GM23338 (cell line): Measurements from ENCODE around the gene DPF3. TPM values are rescaled to one million over a fixed set of nuclear protein-coding genes. Genes with fewer than 3 reads are reported as not detected.

Experiments
- ATAC-seq: fragments of 200-7000 bp; cut with Tn5 transposase; 3 replicates; pipeline ENCODE4 v1.9.1; 2020
- DNase-seq: peaks from one replicate; pipeline ENCODE4 v3.0.0-alpha.2; 2015; ENCODE audit warnings: low spot score
- H2AFZ ChIP-seq: fragments of 200-600 bp; sonication (generic); 2 replicates; pipeline ENCODE4 v1.8.0; 2016; ENCODE audit warnings: antibody characterized with exemption, mild to moderate bottlenecking, moderate library complexity
- H3F3A ChIP-seq: fragments of 200-600 bp; sonication (generic); replicated peaks from 2 replicates; pipeline ENCODE4 v1.8.0; 2017; ENCODE audit warnings: antibody characterized with exemption, mixed run types, low read depth
- H3K27ac ChIP-seq: fragments of 200-600 bp; sonication (generic); 2 replicates; pipeline ENCODE4 v1.6.1; 2016; ENCODE audit warnings: low read depth
- H3K27me3 ChIP-seq: fragments of 200-600 bp; sonication (generic); 2 replicates; pipeline ENCODE4 v1.8.0; 2016; ENCODE audit warnings: mild to moderate bottlenecking, mixed run types, moderate library complexity; ENCODE audit not compliant: insufficient read depth
- H3K36me3 ChIP-seq: fragments of 200-600 bp; sonication (generic); 2 replicates; pipeline ENCODE4 v1.8.0; 2016; ENCODE audit warnings: mild to moderate bottlenecking; ENCODE audit not compliant: insufficient read depth
- H3K4me1 ChIP-seq: fragments of 200-600 bp; sonication (generic); 2 replicates; pipeline ENCODE4 v1.8.0; 2016; ENCODE audit warnings: mild to moderate bottlenecking, moderate library complexity; ENCODE audit not compliant: insufficient read depth
- H3K4me2 ChIP-seq: fragments of 200-600 bp; sonication (generic); 2 replicates; pipeline ENCODE4 v1.7.1; 2017; ENCODE audit warnings: mixed run types
- H3K4me3 ChIP-seq: fragments of 200-600 bp; sonication (generic); 2 replicates; pipeline ENCODE4 v1.6.1; 2016; ENCODE audit warnings: mixed run types
- H3K79me2 ChIP-seq: fragments of 200-600 bp; sonication (generic); replicated peaks from 2 replicates; pipeline ENCODE4 v1.8.0; 2017; ENCODE audit warnings: mild to moderate bottlenecking; ENCODE audit not compliant: insufficient read depth
- H3K9me2 ChIP-seq: fragments of 200-600 bp; sonication (generic); 2 replicates; pipeline ENCODE4 v1.8.0; 2017; ENCODE audit not compliant: insufficient read depth
- H4K20me1 ChIP-seq: fragments of 200-600 bp; sonication (generic); replicated peaks from 2 replicates; pipeline ENCODE4 v1.8.0; 2017; ENCODE audit warnings: mild to moderate bottlenecking; ENCODE audit not compliant: insufficient read depth
- H3K27ac Mint-ChIP-seq: 2 replicates; pipeline ENCODE4 v1.8.0; 2020; ENCODE audit warnings: inconsistent platforms, mild to moderate bottlenecking, moderate library complexity, mixed read lengths
- H3K27me3 Mint-ChIP-seq: 3 replicates; pipeline ENCODE4 v1.8.0; 2022; ENCODE audit warnings: low read depth, mild to moderate bottlenecking, moderate library complexity, mixed read lengths, inconsistent platforms; ENCODE audit not compliant: insufficient read depth, poor library complexity
- H3K36me3 Mint-ChIP-seq: 3 replicates; pipeline ENCODE4 v1.8.0; 2021; ENCODE audit warnings: low read depth, mild to moderate bottlenecking, inconsistent platforms, moderate library complexity, mixed read lengths
- H3K4me1 Mint-ChIP-seq: 3 replicates; pipeline ENCODE4 v1.8.0; 2020; ENCODE audit warnings: mild to moderate bottlenecking, inconsistent platforms, mixed read lengths
- H3K4me3 Mint-ChIP-seq: 3 replicates; pipeline ENCODE4 v1.8.0; 2021; ENCODE audit warnings: moderate library complexity, mild to moderate bottlenecking, inconsistent platforms, mixed read lengths
- H3K9me3 Mint-ChIP-seq: 3 replicates; pipeline ENCODE4 v1.8.0; 2020; ENCODE audit warnings: moderate library complexity, mild to moderate bottlenecking, inconsistent platforms, mixed read lengths
- CREB1 ChIP-seq: fragments of 250-450 bp; sonication (Bioruptor Pico); IDR thresholded peaks from 2 replicates; pipeline ENCODE4 v1.5.0; 2020; ENCODE audit warnings: low read depth, mild to moderate bottlenecking, moderate library complexity
- EZH2phosphoT487 ChIP-seq: fragments of 200-600 bp; sonication (generic); IDR thresholded peaks from one replicate; pipeline ENCODE4 v1.8.1; 2018; ENCODE audit warnings: antibody characterized with exemption; ENCODE audit not compliant: unreplicated experiment
- JUNB ChIP-seq: IDR thresholded peaks from one replicate; pipeline ENCODE4 v1.6.1; 2016; ENCODE audit warnings: antibody characterized with exemption; ENCODE audit not compliant: unreplicated experiment
- NANOG ChIP-seq: IDR thresholded peaks from 2 replicates; pipeline ENCODE4 v1.6.1; 2016; ENCODE audit warnings: antibody characterized with exemption, borderline replicate concordance
- POLR2AphosphoS5 ChIP-seq: IDR thresholded peaks from 2 replicates; pipeline ENCODE4 v1.6.1; 2016; ENCODE audit warnings: antibody characterized with exemption, low read depth
- ZNF331 ChIP-seq: fragments of 250-450 bp; sonication (Bioruptor Pico); IDR thresholded peaks from 2 replicates; pipeline ENCODE4 v1.5.0; 2020; ENCODE audit warnings: low read depth, mild to moderate bottlenecking, moderate library complexity
- polyA plus RNA-seq: library from polyadenylated mRNA; unstranded; fragments of >200 nt; fragmentation: Nextera tagmentation; extraction: Ambion mirVana; gene quantifications from 2 replicates; pipeline ENCODE4 v1.2.1, GENCODE V29; 2016
- total RNA-seq: library from RNA; depleted of rRNA; stranded (reverse); fragments of >200 nt; shearing (Covaris generic); gene quantifications from 2 replicates; pipeline ENCODE4 v1.2.3, GENCODE V29; 2014
- TF ChIP-seq, protein P1 (sequence below): fragments of 250-450 bp; sonication (Bioruptor Pico); IDR thresholded peaks from 2 replicates; pipeline ENCODE4 v1.5.0; 2020; ENCODE audit warnings: mild to moderate bottlenecking, moderate library complexity

DPF3 gene
- total and polyA plus RNA-seq, 2 experiments from 2014 or later: 0.18 to 1.0 TPM

DNA sequence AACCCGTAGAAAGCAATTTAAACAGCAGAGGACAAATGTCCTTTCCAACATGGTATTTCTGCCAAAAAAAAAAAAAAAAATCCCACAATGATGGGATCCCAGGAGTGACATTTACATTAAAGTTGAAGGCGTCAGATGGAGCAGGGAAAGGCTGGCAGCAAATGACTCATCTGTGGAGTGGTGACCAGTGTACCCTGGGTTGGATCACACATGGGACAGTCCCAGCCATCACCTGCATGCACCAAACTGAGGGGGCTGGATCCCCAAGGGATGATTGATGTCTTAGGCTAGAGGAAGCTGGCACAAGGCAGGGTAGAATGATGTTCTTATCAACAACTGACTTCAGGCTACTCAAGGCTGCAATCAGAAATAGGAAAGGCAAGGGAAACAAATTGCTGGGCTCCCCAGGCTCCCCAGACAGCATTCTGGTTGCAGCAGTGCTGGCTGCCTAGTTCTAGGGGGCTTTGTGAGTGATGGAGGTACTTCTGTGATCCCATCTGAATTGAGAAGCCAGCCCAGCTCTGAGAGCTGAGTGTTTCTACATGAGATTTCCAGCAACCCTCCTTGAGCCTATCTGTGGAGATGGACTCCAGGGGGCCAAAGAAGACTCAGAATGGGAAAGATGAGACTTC, 117.9 kb downstream of the DPF3 start:
- no peaks in the 10 kb centered on the region for H3F3A ChIP-seq
- no peak overlapping the region for H2AFZ ChIP-seq
- no peaks in the 10 kb centered on the region for H4K20me1 ChIP-seq
- no peak overlapping the region for H3K4me3 Mint-ChIP-seq
- no peak overlapping the region for H3K27ac ChIP-seq
- peaks cover 8% of the 10 kb centered on the region for H3K9me3 Mint-ChIP-seq
- ATAC-seq: no peak
- H3K9me2 ChIP-seq: 0 out of 2 replicates have a peak, but pooled peaks cover 2% of the 10 kb centered on the region
- no peaks in the 10 kb centered on the region for H3K4me1 ChIP-seq
- H3K27me3 Mint-ChIP-seq: peaks cover 7% of the 10 kb centered on the region
- H3K4me1 Mint-ChIP-seq: peaks cover 8% of the 10 kb centered on the region
- H3K79me2 ChIP-seq: no peaks in the 10 kb centered on the region
- no peak overlapping the region for H3K4me2 ChIP-seq
- no peak for TF ChIP-seq NANOG
- TF ChIP-seq EZH2phosphoT487: no peak
- no peak for DNase-seq
- H3K27me3 ChIP-seq: no peaks in the 10 kb centered on the region
- H3K4me3 ChIP-seq: no peak overlapping the region
- peaks cover 5% of the 10 kb centered on the region for H3K36me3 Mint-ChIP-seq
- H3K36me3 ChIP-seq: no peaks in the 10 kb centered on the region
- no peak overlapping the region for H3K27ac Mint-ChIP-seq

DNA sequence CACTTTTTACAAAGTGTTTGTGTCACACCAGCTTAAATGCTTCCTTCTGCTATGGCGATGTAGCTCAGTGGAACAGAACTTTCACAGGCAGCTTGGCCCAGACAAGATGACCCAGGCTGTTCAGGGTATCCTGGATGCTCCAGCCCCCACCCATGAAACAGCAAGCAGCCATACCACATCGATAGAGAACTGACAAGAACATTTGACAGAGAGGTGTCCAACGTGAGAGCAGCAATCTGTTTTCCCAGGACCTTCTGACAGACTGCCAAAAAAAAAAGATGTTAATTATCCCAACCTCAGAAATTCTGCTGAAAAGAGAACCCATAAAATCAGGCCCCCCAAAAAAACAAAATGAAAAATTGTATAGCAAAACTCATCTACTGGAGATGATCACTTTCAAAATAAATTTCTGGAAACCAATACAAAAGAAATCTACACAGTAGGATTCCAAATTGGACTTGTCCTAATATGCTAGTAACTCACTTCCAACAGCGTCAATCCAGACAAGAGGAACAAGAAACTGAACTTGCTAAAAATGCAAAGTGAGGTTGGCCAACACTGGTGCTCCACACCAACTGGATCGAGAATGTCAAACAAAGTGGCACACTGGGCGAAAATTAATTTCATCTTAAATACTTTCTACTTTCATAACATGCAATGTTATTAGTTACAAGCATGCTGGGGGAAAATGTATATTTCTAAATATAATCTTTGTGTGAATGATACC, 118.8 kb downstream of the DPF3 start:
- Histone ChIP-seq H3K9me2 (0 out of 2 replicates have a peak, but pooled peaks cover 2% of the 10 kb centered on the region), H2AFZ (0 out of 2 replicates have a peak overlapping the region, but pooled peaks have one; percentile 19), H3K27me3 (no peaks in the 10 kb centered on the region), H3K4me2 (no peak overlapping the region), H3K4me1 (no peaks in the 10 kb centered on the region), H4K20me1 (no peaks in the 10 kb centered on the region), H3F3A (no peaks in the 10 kb centered on the region), H3K27ac (no peak overlapping the region), H3K4me3 (no peak overlapping the region), H3K36me3 (no peaks in the 10 kb centered on the region), H3K79me2 (no peaks in the 10 kb centered on the region)
- Mint-ChIP-seq H3K4me1 (peaks cover 11% of the 10 kb centered on the region), H3K36me3 (peaks cover 5% of the 10 kb centered on the region), H3K4me3 (no peak overlapping the region), H3K27ac (no peak overlapping the region), H3K27me3 (peaks cover 7% of the 10 kb centered on the region), H3K9me3 (peaks cover 8% of the 10 kb centered on the region)
- TF ChIP-seq POLR2AphosphoS5: no peak
- DNase-seq: no peak
- no peak for ATAC-seq

DNA sequence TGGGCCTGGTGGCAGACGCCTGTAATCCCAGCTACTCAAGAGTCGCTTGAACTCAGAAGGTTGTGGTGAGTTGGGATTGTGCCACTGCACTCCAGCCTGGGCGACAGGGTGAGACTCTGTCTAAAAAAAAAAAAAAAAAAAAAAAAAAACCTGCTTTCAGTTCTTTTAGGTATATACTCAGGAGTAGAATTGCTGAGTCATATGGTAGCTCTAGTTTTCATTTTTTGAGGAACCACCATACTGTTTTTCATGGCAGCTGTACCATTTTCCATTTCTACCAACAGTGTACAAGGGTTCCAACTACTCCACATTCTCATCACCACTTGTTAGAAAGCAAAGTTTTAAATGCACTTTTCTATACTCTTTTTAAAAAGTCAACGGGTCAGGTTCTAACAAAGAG, 119.8 kb downstream of the DPF3 start:
- Histone ChIP-seq H3K27ac (no peak overlapping the region), H3K36me3 (no peaks in the 10 kb centered on the region), H3K4me3 (no peak overlapping the region), H3K9me2 (0 out of 2 replicates have a peak, but pooled peaks cover 2% of the 10 kb centered on the region), H3K4me1 (no peaks in the 10 kb centered on the region), H3K79me2 (no peaks in the 10 kb centered on the region), H3F3A (no peaks in the 10 kb centered on the region), H3K4me2 (no peak overlapping the region), H3K27me3 (no peaks in the 10 kb centered on the region), H4K20me1 (no peaks in the 10 kb centered on the region), H2AFZ (peak overlapping the region; percentile 19; the same call in 1 of the 2 replicates)
- H3K4me3 Mint-ChIP-seq: no peak overlapping the region
- H3K27me3 Mint-ChIP-seq: peaks cover 7% of the 10 kb centered on the region
- DNase-seq (no peak), ATAC-seq (no peak)
- H3K36me3 Mint-ChIP-seq: peaks cover 5% of the 10 kb centered on the region
- peaks cover 8% of the 10 kb centered on the region for H3K9me3 Mint-ChIP-seq
- no peak overlapping the region for H3K27ac Mint-ChIP-seq
- H3K4me1 Mint-ChIP-seq: peaks cover 11% of the 10 kb centered on the region
- TF ChIP-seq CREB1 (no peak), EZH2phosphoT487 (no peak), JUNB (no peak), ZNF331 (CRISPR knock-in tag) (no peak)
- TF ChIP-seq, protein P1, sequence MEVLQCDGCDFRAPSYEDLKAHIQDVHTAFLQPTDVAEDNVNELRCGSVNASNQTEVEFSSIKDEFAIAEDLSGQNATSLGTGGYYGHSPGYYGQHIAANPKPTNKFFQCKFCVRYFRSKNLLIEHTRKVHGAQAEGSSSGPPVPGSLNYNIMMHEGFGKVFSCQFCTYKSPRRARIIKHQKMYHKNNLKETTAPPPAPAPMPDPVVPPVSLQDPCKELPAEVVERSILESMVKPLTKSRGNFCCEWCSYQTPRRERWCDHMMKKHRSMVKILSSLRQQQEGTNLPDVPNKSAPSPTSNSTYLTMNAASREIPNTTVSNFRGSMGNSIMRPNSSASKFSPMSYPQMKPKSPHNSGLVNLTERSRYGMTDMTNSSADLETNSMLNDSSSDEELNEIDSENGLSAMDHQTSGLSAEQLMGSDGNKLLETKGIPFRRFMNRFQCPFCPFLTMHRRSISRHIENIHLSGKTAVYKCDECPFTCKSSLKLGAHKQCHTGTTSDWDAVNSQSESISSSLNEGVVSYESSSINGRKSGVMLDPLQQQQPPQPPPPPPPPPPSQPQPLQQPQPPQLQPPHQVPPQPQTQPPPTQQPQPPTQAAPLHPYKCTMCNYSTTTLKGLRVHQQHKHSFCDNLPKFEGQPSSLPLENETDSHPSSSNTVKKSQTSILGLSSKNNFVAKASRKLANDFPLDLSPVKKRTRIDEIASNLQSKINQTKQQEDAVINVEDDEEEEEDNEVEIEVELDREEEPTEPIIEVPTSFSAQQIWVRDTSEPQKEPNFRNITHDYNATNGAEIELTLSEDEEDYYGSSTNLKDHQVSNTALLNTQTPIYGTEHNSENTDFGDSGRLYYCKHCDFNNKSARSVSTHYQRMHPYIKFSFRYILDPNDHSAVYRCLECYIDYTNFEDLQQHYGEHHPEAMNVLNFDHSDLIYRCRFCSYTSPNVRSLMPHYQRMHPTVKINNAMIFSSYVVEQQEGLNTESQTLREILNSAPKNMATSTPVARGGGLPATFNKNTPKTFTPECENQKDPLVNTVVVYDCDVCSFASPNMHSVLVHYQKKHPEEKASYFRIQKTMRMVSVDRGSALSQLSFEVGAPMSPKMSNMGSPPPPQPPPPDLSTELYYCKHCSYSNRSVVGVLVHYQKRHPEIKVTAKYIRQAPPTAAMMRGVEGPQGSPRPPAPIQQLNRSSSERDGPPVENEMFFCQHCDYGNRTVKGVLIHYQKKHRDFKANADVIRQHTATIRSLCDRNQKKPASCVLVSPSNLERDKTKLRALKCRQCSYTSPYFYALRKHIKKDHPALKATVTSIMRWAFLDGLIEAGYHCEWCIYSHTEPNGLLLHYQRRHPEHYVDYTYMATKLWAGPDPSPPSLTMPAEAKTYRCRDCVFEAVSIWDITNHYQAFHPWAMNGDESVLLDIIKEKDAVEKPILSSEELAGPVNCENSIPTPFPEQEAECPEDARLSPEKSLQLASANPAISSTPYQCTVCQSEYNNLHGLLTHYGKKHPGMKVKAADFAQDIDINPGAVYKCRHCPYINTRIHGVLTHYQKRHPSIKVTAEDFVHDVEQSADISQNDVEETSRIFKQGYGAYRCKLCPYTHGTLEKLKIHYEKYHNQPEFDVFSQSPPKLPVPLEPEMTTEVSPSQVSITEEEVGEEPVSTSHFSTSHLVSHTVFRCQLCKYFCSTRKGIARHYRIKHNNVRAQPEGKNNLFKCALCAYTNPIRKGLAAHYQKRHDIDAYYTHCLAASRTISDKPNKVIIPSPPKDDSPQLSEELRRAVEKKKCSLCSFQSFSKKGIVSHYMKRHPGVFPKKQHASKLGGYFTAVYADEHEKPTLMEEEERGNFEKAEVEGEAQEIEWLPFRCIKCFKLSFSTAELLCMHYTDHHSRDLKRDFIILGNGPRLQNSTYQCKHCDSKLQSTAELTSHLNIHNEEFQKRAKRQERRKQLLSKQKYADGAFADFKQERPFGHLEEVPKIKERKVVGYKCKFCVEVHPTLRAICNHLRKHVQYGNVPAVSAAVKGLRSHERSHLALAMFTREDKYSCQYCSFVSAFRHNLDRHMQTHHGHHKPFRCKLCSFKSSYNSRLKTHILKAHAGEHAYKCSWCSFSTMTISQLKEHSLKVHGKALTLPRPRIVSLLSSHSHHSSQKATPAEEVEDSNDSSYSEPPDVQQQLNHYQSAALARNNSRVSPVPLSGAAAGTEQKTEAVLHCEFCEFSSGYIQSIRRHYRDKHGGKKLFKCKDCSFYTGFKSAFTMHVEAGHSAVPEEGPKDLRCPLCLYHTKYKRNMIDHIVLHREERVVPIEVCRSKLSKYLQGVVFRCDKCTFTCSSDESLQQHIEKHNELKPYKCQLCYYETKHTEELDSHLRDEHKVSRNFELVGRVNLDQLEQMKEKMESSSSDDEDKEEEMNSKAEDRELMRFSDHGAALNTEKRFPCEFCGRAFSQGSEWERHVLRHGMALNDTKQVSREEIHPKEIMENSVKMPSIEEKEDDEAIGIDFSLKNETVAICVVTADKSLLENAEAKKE (CRISPR knock-in tag): no peak
